HG02885 (cell line): ENCODE results near the gene ATG7.
"Not testable (repeated sequence)": the region's sequence is repeated elsewhere in the genome, so short reads cannot be mapped to it uniquely, and the experiment has no call there.

Source experiments
- ATAC-seq: cut with Tn5 transposase; IDR thresholded peaks from one replicate; pipeline ENCODE4 v1.9.1; 2021; ENCODE audit warnings: mild to moderate bottlenecking; ENCODE audit not compliant: unreplicated experiment, poor library complexity

ATG7 gene

DNA sequence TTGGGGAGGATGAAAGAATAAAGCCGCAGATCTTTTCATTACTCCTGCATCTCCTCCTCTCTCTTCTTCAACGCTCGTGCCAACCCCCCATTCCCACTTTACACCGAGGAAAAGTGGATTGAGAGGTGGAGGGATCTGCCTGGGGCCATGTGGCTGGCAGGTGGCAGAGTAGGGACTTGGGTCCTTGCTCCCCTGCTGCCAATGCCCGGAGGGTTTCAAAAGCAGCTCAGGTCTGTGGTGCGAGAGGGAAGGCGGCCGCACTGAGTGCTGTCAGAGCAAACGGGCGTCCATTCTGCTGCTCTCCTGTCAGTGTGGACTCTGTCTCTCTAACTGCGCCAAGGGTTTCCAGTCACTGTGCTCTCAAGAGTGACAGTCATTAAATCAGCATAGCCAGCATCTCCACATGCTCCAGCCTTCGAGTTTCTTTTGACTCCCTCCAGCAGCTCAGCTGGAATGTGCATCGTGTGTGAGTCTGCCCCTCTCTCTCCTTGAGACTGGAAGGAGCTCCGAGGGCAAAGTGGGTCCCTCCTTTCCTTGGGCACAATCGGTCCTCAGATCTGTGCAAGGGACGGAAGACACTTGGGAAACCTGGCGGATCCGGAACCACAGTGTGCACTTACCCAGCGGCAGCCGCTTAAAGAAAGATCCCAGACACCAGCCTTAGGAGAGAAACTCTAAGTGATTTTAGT lies 302.9 kb downstream of the ATG7 start:
- no peak for ATAC-seq

DNA sequence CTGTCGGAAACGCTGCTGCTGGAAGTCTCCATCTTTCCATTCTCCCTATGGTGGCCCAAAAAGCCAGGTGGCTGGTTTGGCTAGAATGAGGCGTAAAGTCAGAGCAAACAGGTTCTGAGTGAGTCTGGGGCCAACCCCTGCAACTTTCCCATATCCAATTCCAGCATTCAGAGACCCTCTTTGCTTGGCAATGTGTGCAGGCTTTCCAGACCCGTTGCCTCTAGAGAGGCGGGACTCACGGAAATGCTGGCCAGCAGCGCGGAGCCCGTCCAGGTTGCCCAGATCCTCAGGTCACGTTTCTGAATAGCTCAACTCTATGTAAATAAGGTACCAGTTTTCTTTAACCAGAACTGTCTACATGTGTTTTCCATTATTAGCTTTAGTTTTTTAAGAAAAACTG lies 303.5 kb downstream of the ATG7 start:
- no peak for ATAC-seq

DNA sequence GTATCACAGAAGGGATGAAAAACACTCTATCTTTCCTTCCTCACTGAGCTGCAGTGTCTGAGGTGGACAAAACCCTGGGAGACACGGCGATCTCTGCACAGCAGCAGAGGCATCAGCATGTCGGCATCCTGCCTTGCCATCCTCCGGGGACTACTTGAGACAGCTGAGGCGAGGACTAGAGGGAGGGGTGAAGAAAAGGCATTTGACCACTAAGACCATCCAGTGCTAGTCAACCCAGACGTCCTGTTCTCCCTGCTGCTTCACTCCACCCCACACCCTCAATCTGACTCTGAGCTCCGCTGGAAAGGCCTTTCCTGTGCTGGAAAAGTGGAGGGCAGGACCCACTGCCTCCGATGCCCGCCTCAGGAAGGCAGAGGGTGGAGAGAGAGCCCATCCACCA lies 304.3 kb downstream of the ATG7 start:
- no peak for ATAC-seq

DNA sequence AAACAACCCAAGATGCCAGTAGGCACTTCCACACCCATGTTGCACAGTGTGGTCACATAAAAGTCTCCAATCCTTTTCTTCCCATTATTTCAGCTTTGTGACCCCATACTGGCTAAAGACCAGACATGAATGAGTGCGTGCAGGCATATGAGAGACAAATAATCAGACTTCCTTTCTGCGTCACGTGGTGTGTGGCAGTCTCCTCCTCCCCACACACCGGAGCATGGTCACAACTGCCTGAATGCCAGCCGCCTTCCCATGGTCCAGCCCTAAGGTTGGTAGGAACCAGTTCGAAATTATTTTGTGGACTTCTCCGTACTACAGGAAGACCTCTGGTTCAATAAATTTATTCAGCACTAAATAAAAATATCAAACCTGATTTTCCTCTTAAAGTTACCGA lies 306.0 kb downstream of the ATG7 start:
- ATAC-seq: no peak

DNA sequence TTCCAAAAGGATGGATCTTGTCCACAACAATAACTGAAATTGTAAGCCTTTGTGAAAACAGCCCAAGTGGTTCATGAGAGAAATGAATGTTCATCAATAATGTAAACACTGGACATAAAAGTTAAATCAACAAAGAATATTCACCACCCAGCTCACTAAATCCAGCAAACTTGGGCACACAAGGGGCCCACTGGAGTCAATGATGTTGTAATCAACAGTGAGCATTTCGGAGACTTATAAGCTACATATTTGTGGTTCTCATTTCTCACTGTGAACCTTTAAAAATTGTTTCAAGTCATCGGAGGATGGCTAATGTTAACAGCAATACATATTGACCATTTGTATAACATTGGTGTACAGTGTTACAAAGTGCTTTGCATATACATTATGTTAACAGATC lies 308.4 kb downstream of the ATG7 start:
- ATAC-seq: no peak

DNA sequence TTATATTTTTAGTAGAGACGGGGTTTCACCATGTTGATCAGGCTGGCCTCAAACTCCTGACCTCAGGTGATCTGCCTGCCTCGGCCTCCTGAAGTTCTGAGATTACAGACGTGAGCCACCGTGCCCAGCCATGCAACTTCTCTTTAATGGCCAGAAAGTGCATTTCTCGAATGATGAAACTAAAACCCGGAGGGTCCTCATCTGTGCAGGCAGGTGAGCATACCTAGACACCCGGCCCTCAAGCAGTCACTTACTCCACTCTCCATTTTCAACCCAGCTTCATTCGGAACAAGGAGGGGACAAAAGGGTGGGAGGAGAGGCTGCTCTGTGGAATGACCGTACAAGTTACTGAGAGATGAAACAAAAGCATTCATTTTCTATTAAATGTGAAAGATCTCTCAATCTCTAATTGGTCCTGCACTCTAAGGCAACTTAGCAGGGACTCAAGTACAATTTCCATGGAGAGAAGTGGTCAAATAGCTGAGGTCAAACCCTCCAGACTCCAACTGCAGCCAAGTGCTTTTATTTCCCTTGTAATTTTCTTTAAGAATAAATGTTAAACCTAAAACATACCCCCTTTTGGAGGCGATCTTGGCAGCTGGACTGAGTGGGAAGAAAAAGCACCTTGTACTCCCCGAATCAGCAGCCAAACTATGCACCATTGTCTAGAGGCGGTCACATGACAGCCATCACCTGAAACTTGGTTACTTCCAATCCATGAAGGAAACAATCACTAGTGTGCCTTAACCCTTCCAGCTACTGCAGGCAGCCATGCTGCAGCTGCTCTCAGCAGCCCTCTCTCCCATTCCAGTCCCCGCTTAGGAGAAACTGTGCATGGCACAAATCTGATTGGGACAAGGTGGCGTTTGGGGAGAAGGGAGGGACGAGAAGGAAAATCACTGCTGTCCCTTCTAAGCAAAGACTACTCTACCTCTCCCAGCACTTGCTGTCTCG lies 309.3 kb downstream of the ATG7 start:
- ATAC-seq: no peak

DNA sequence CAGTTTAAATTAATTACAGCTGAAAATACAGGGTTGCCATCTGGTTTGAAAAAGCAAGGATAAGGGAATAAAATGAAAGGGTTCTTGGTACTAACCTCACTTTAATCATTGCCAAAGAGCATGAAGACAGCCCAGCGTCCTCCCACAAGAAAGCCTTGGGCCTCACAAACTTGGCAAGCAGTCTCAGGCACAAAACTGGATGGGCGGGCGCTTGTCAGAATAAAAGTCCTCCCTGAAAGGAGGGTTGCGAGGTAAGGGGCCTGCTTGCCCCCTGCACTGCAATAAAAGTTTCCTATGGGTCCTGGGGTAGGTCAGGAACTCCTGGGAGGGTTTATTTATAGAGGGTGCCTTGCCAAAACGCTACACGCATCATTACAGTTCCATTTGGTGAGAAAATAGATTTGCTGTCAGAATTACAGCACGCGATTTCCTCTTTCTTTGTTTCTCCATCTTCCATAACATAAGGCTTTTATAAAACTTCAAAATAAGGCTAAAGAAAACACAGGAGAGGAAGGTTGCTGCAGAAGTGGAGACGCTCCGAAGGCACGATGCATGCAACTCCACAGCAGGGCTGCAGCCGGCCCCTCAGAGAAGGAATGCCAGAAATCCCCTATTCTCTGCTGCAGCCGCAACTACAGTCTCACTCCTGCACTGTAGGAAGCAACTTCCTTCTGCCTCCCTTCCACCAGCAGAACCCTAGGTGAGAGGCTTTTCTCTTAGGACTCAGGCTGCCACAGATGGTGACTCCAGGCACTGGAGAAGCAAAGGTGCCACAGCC lies 310.2 kb downstream of the ATG7 start:
- no peak for ATAC-seq

DNA sequence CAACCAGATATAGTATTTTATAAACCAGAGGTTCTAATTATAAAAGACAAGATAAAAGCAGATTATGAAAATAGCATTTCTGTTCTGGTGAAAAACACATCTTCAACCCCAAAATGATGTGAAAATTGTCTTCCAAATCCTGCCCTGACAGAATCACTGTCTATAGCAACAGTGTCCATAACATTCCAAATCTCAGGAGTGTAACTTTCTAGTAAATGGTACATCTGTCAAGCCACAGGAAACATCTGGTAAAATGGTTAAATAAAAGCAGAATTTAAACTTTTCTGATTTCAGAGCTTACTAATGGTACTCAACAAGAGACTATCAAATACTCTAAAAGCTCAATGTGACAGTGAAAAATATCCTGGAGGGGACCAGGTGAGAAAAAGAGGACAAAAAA lies 311.0 kb downstream of the ATG7 start:
- ATAC-seq: no peak

DNA sequence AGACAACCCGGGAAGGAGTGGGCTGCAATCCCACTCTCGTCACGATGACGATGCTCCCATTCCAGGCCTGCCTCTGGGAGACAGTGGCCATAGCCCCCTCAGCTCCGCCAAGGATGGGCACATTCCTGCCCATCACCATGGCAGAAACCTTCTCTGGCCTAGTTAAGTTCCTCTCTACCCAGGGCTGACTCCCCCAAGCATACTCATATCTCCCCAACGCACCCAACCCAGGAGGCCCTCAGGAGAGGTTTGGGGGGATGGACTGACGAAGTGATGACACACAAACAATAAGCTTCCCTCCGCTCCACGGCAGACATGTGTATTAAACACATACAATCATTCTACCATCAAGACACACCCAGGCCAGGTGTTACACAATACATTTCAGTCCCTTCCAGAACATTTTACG lies 311.4 kb downstream of the ATG7 start:
- no peak for ATAC-seq

DNA sequence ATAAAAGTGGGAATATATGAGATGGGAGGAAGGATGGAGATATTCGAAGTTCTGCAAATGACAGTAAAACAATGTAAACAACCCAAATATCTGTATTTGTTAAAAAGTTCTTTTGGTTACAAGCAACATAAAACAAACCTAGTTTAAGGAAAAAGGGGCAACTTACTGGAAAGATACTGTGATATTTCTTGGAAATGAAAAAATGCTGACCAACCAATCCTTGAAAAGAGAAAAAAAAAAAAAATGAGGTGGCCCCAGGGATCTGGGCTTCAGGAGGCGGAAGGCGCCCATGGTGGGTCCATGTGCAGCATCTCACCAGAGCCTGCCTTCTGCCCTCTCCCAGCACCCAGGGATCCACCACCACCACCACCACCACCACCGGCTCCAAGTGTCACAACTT lies 312.4 kb downstream of the ATG7 start:
- no peak for ATAC-seq

DNA sequence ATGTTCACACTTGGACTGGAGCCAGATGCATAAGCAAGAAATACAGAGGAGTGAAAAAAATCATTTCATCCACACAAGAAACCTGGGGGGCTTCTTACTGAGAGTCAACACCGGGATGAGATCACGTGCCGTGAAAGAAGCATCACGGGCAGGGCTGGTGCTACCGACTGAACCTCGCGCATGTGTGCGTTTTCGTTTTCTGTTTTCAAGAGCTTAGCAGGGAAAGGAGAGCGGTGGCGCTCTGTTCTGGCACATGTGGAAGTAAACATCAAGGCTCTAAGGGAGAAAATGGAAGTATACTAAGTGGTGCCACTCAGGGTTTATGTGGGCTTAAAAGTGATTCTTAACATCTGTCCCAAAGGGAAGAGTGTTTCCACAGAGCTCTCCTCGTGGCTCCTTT lies 315.6 kb downstream of the ATG7 start:
- no peak for ATAC-seq

DNA sequence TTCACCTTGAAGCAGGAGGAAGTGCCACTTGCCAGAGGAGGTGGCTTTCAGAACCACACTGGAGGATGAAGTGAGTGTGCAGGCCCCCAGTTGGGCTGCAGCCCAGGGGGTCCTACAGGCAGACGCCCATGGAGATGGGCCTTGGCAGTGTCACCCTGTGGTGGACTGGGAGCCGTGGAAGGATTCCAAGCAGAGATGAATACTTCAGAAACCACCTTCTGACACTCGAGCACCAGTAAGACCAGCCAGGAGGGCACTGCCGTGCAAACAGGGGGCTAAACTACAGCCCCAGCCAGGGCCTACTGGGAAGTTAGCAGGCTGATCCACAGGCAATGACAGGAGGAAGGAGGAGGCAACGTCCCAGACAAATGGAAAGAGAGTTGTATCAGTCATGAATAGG lies 316.1 kb downstream of the ATG7 start:
- no peak for ATAC-seq

DNA sequence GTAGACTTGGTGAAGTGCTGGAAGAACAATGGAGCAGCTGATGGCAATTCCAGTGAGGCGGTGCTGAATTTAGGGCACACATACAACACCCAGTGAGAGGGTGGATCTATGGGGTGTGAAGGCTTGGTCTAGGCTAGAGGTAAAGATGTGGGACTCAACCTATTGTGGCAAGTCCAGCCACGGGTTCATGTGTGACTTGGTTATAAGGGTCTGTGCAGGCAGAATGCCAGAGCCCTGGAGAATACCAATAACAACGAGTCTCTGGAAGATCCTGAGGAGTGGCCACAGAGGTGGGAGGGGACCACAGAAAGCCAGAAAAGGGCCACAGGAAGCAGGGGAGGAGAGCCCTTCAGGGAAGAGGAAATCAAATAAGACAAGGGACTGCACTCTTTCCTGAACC lies 316.6 kb downstream of the ATG7 start:
- no peak for ATAC-seq

DNA sequence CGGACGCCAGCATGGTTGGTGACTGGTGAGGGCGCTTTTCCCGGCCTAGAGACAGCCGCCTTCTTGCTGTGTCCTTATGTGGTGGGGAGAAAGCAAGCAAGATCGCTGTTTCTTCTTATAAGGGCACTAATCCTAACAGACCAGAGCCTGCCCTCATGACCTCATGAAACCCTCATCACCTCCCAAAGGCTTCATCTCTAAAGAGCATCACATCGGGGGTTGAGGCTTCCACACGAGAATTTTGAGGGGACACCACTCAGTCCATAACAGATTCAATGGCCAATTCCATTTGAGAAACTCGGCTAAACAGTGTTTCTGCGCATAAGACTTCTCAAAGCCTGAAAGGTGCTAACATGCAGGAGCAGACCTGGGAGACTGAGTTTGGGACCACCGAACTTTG lies 317.5 kb downstream of the ATG7 start:
- no peak for ATAC-seq

DNA sequence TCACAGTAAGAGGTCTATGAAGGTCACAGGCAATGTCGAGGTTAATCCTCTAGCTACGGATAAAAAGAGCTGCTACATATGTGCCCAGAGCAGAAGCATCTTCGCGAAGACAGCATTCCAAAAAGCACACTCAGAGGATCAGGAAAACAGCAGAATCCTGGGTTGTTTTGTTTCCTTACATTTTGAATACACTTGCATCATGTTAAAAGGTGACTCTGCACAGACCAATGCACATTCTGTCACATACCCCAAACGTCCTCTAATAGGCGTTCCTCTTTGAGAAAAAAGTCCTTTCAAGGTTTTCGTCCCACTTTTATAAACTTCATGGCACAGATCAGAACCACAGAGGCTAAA lies 318.8 kb downstream of the ATG7 start:
- ATAC-seq: no peak

DNA sequence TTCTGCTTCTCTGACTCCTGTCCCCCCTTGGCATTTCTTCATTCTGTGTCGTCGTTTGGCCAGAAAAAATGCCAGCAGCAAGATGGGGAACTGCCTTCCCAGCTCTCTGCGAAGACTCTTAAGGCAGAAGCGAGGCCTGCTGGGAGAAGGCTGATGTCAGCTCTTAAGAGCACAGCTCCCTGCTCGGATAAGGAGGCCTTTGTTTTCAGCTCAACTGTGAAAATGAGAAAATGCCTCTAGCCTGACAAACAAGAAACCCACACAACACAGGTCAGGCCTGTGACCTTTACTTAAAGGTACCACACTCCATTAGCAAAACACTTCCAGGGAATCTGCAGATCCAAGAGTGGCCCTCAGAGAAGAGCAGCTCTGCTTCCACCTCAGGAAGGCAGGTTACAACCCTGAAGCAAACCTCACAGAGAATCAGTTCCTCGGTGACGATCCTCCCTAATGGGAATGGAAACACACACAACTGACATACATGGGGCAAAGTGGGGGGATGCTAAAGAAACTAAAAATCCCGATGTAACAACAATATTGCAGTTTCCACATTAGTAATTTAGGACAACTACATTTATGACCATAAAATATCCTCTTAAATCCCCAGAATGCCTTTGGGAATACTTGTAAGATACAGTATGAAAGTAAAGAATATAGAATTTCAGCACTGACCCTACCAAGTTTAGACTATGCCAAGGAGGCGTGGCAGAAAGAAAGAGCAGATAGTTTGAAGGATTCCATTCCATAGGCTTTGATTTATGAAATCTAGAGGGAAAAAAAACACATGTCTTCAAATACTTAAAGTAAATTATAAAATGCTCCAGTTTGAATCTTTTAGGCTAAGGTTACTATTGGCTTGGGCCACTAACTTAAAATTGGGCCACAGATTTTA lies 319.4 kb downstream of the ATG7 start:
- ATAC-seq: no peak

DNA sequence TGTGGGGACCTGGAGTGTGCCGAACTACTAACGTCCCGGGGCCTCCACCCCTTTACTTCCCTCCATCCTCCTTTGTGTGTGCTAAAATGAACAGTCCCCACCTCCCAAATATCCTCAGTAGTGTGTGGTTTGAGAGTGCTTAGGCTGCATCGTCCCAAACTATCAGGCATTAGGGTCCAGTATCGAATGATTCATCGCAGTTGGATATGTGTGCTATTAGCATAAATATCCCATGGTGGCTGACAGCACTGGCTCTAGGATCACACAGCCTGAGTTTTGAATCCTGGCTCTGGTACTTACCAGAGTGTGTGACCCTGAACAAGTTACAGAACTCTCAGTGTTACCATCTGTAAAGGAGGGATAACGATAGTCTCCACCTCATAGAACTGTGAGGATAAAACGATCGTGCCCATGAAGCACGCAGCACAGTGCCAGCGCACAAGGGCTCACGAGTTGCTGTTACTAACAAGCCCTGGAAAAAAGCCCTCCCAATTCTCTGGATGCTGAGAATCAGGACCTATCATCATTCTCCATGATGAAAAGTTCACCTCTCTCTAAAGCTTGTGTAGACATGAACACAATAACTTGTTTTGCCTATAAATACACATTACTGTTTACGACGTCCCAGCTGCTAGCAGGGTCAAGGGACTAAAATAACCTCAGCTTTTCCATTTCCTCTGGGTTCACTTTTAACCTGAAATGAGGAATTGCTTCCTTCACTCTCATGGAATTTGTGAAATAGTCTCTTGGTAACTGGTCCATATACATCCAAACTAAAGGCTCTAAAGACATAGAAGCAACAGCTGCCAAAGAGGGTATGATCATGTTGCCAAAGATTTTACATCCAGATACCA lies 320.5 kb downstream of the ATG7 start:
- ATAC-seq: no peak

DNA sequence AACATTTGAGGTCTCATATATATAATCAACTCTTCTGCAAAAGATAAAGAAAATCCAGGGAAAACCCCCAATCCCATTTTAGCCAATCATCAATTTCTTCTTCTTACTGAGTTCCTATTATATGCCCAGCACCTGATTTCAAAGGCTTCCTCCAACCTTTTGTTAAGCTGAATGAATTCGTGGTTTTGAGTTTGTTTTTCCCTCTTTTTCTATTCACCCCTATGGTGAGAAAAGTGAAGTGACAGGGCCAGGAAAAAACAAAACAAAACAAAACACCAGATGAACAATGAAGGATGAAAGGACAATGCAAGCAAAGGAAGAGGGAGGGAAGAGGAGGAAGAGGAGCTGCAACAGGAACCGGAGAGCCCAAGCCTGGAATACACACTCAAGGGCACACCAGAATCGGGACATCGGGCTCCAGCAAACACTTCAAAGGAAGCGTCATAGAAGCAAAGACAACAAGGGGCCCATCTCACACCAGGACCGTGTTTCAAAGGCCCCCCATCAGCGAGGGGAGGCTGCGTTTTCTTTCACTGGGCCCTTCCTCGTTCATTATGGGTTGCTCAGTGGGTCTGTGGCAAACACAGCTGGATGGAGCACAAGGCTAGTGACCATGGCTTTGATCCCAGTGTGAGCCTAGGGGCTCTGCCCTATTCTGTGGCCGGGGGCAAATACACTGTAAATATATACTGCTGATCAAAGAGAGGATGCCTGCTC lies 321.3 kb downstream of the ATG7 start:
- no peak for ATAC-seq

DNA sequence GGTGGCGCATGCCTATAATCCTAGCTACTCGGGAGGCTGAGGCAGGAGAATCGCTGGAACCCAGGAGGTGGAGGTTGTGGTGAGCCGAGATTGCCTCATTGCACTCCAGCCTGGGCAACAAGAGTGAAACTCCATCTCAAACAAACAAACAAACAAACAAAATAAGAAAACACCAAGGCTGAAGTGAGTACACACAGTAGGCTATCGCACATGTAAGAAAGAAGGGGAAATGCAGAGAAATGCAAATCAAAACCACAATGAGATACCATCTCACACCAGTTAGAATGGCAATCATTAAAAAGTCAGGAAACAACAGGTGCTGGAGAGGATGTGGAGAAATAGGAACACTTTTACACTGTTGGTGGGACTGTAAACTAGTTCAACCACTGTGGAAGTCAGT lies 322.8 kb downstream of the ATG7 start:
- not testable (repeated sequence) for ATAC-seq
